ENCODE measurements around the gene WDR82.

WDR82 gene

GRCh38 chr3:52228266-52228665, 50.2 kb downstream of the WDR82 start:
- no peak overlapping the region for H3K27ac ChIP-seq (ENCODE audit: low read depth, low read length, severe bottlenecking)
- H3K36me3 ChIP-seq (ENCODE audit: control insufficient read depth, insufficient read depth, low read length): peaks cover 43% of the 10 kb centered on the region
- H3K4me1 ChIP-seq (ENCODE audit: control insufficient read depth, insufficient read depth, low read length, poor library complexity, severe bottlenecking): no peaks in the 10 kb centered on the region
- H3K9me3 ChIP-seq (ENCODE audit: control insufficient read depth, low read length): no peaks in the 10 kb centered on the region
- H3K4me3 ChIP-seq (ENCODE audit: extremely low read depth, insufficient read depth, low read length, poor library complexity, severe bottlenecking): no peak overlapping the region
- WGBS, 2 experiments (ENCODE audit: insufficient coverage in 2 of 2): 88 to 96% methylated on average over 5 to 8 of the region's 10 CpGs

- no peaks in the 10 kb centered on the region for H3K4me1 ChIP-seq (ENCODE audit: control insufficient read depth, insufficient read depth, low read length, poor library complexity, severe bottlenecking)
- H3K9me3 ChIP-seq (ENCODE audit: control insufficient read depth, low read length): no peaks in the 10 kb centered on the region
- H3K36me3 ChIP-seq (ENCODE audit: control insufficient read depth, insufficient read depth, low read length): peaks cover 40% of the 10 kb centered on the region
- H3K27ac ChIP-seq (ENCODE audit: low read depth, low read length, severe bottlenecking): no peak overlapping the region
- 87 to 97% methylated on average over 6 of the region's 7 CpGs for WGBS, 2 experiments (ENCODE audit: insufficient coverage in 2 of 2)
- no peak overlapping the region for H3K4me3 ChIP-seq (ENCODE audit: extremely low read depth, insufficient read depth, low read length, poor library complexity, severe bottlenecking)
Observed at GRCh38 chr3:52227766-52228165, 50.7 kb downstream of the WDR82 start.

- 71 to 80% methylated on average over 3 of the region's 4 CpGs for WGBS, 2 experiments (ENCODE audit: insufficient coverage in 2 of 2)
- peaks cover 36% of the 10 kb centered on the region for H3K36me3 ChIP-seq (ENCODE audit: control insufficient read depth, insufficient read depth, low read length)
- no peak overlapping the region for H3K27ac ChIP-seq (ENCODE audit: low read depth, low read length, severe bottlenecking)
- no peaks in the 10 kb centered on the region for H3K4me1 ChIP-seq (ENCODE audit: control insufficient read depth, insufficient read depth, low read length, poor library complexity, severe bottlenecking)
- no peak overlapping the region for H3K4me3 ChIP-seq (ENCODE audit: extremely low read depth, insufficient read depth, low read length, poor library complexity, severe bottlenecking)
- no peaks in the 10 kb centered on the region for H3K9me3 ChIP-seq (ENCODE audit: control insufficient read depth, low read length)
Observed at GRCh38 chr3:52227117-52227516, 51.3 kb downstream of the WDR82 start.

GRCh38 chr3:52226229-52226817, 52.1 kb downstream of the WDR82 start:
- no peaks in the 10 kb centered on the region for H3K9me3 ChIP-seq (ENCODE audit: control insufficient read depth, low read length)
- 88 to 95% methylated on average over 5 of the region's 5 CpGs for WGBS, 2 experiments (ENCODE audit: insufficient coverage in 2 of 2)
- H3K4me1 ChIP-seq (ENCODE audit: control insufficient read depth, insufficient read depth, low read length, poor library complexity, severe bottlenecking): no peaks in the 10 kb centered on the region
- H3K36me3 ChIP-seq (ENCODE audit: control insufficient read depth, insufficient read depth, low read length): peaks cover 31% of the 10 kb centered on the region
- H3K27ac ChIP-seq (ENCODE audit: low read depth, low read length, severe bottlenecking): no peak overlapping the region
- H3K4me3 ChIP-seq (ENCODE audit: extremely low read depth, insufficient read depth, low read length, poor library complexity, severe bottlenecking): no peak overlapping the region

- H3K4me1 ChIP-seq (ENCODE audit: control insufficient read depth, insufficient read depth, low read length, poor library complexity, severe bottlenecking): no peaks in the 10 kb centered on the region
- H3K4me3 ChIP-seq (ENCODE audit: extremely low read depth, insufficient read depth, low read length, poor library complexity, severe bottlenecking): no peak within 1 kb of the TSS
- peaks cover 25% of the 10 kb centered on the region for H3K36me3 ChIP-seq (ENCODE audit: control insufficient read depth, insufficient read depth, low read length)
- no peaks in the 10 kb centered on the region for H3K9me3 ChIP-seq (ENCODE audit: control insufficient read depth, low read length)
- H3K27ac ChIP-seq (ENCODE audit: low read depth, low read length, severe bottlenecking): no peak within 1 kb of the TSS
- 92 to 98% methylated on average over 4 to 5 of the region's 9 CpGs for WGBS, 2 experiments (ENCODE audit: insufficient coverage in 2 of 2)
Observed at GRCh38 chr3:52225452-52226228, 52.8 kb downstream of the WDR82 start, which contains the start of gene TLR9. TSS of gene TLR9 (minus strand) at chr3:52225645. CDS start at chr3:52225529, 116 bp downstream.

GRCh38 chr3:52223449-52224408, 54.7 kb downstream of the WDR82 start:
- Histone ChIP-seq H3K4me1 (ENCODE audit: control insufficient read depth, insufficient read depth, low read length, poor library complexity, severe bottlenecking) (peaks cover 5% of the 10 kb centered on the region), H3K36me3 (ENCODE audit: control insufficient read depth, insufficient read depth, low read length) (peaks cover 6% of the 10 kb centered on the region), H3K9me3 (ENCODE audit: control insufficient read depth, low read length) (no peaks in the 10 kb centered on the region), H3K4me3 (ENCODE audit: extremely low read depth, insufficient read depth, low read length, poor library complexity, severe bottlenecking) (no peak overlapping the region), H3K27ac (ENCODE audit: low read depth, low read length, severe bottlenecking) (no peak overlapping the region)
- WGBS, 2 experiments (ENCODE audit: insufficient coverage in 2 of 2): 93 to 94% methylated on average over 28 of the region's 32 CpGs

- Histone ChIP-seq H3K9me3 (ENCODE audit: control insufficient read depth, low read length) (no peaks in the 10 kb centered on the region), H3K4me3 (ENCODE audit: extremely low read depth, insufficient read depth, low read length, poor library complexity, severe bottlenecking) (no peak overlapping the region), H3K36me3 (ENCODE audit: control insufficient read depth, insufficient read depth, low read length) (peaks cover 2% of the 10 kb centered on the region), H3K27ac (ENCODE audit: low read depth, low read length, severe bottlenecking) (no peak overlapping the region), H3K4me1 (ENCODE audit: control insufficient read depth, insufficient read depth, low read length, poor library complexity, severe bottlenecking) (peaks cover 12% of the 10 kb centered on the region)
- WGBS, 2 experiments (ENCODE audit: insufficient coverage in 2 of 2): 95 to 96% methylated on average over 40 to 41 of the region's 41 CpGs
Observed at GRCh38 chr3:52222319-52223221, 55.9 kb downstream of the WDR82 start.

- 93 to 95% methylated on average over 32 to 34 of the region's 34 CpGs for WGBS, 2 experiments (ENCODE audit: insufficient coverage in 2 of 2)
- no peaks in the 10 kb centered on the region for H3K36me3 ChIP-seq (ENCODE audit: control insufficient read depth, insufficient read depth, low read length)
- H3K9me3 ChIP-seq (ENCODE audit: control insufficient read depth, low read length): no peaks in the 10 kb centered on the region
- peaks cover 20% of the 10 kb centered on the region for H3K4me1 ChIP-seq (ENCODE audit: control insufficient read depth, insufficient read depth, low read length, poor library complexity, severe bottlenecking)
- no peak overlapping the region for H3K27ac ChIP-seq (ENCODE audit: low read depth, low read length, severe bottlenecking)
- no peak overlapping the region for H3K4me3 ChIP-seq (ENCODE audit: extremely low read depth, insufficient read depth, low read length, poor library complexity, severe bottlenecking)
Observed at GRCh38 chr3:52221563-52222318, 56.7 kb downstream of the WDR82 start.

- Histone ChIP-seq H3K27ac (ENCODE audit: low read depth, low read length, severe bottlenecking) (no peak overlapping the region), H3K36me3 (ENCODE audit: control insufficient read depth, insufficient read depth, low read length) (no peaks in the 10 kb centered on the region)
- 93 to 96% methylated on average over 25 to 27 of the region's 27 CpGs for WGBS, 2 experiments (ENCODE audit: insufficient coverage in 2 of 2)
Observed at GRCh38 chr3:52221141-52221562, 57.3 kb downstream of the WDR82 start.

More at GRCh38 chr3:52221141-52221562, 57.3 kb downstream of the WDR82 start:
- Histone ChIP-seq H3K4me1 (ENCODE audit: control insufficient read depth, insufficient read depth, low read length, poor library complexity, severe bottlenecking) (peaks cover 23% of the 10 kb centered on the region), H3K9me3 (ENCODE audit: control insufficient read depth, low read length) (no peaks in the 10 kb centered on the region), H3K4me3 (ENCODE audit: extremely low read depth, insufficient read depth, low read length, poor library complexity, severe bottlenecking) (no peak overlapping the region)

Measured in mesodermal cell (in vitro differentiated cells).